ENCODE results near the gene UBN1. TPM values are rescaled to one million over a fixed set of nuclear protein-coding genes. Genes with fewer than 3 reads are reported as not detected.

The UBN1 gene
- total RNA-seq, 1 donor from 2014 or later = 36.1 TPM

GRCh38 chr16:4922721-4923342, 75.6 kb downstream of the UBN1 start:
- Histone ChIP-seq H3K36me3 (no peaks in the 10 kb centered on the region), H3K4me1 (peaks cover 34% of the 10 kb centered on the region), H3K27me3 (ENCODE audit: low read depth) (no peaks in the 10 kb centered on the region), H3K4me3 (no peak overlapping the region), H3K9me3 (peaks cover 10% of the 10 kb centered on the region), H3K27ac (no peak overlapping the region)
- TF ChIP-seq CTCF (IDR thresholded peaks at IDR 0.05) = no peak
- DNase-seq (no peak), ATAC-seq (no peak)
- intact Hi-C loops (cut with DNase I) = no loop called here

GRCh38 chr16:4923853-4924252, 76.6 kb downstream of the UBN1 start:
- H3K9me3 ChIP-seq = peaks cover 10% of the 10 kb centered on the region
- no peak overlapping the region for H3K4me3 ChIP-seq
- H3K4me1 ChIP-seq = peaks cover 26% of the 10 kb centered on the region
- no peak for ATAC-seq
- TF ChIP-seq CTCF (IDR thresholded peaks at IDR 0.05) = no peak
- H3K27ac ChIP-seq = no peak overlapping the region
- H3K27me3 ChIP-seq (ENCODE audit: low read depth) = no peaks in the 10 kb centered on the region
- DNase-seq = no peak
- intact Hi-C loops (cut with DNase I) = no loop called here
- H3K36me3 ChIP-seq = no peaks in the 10 kb centered on the region

- DNase-seq = peak; percentile 85
- TF ChIP-seq CTCF (IDR thresholded peaks at IDR 0.05) = no peak
- Histone ChIP-seq H3K36me3 (no peaks in the 10 kb centered on the region), H3K4me3 (no peak overlapping the region), H3K9me3 (peaks cover 10% of the 10 kb centered on the region), H3K27ac (peak overlapping the region; percentile 69), H3K27me3 (ENCODE audit: low read depth) (no peaks in the 10 kb centered on the region), H3K4me1 (peaks cover 20% of the 10 kb centered on the region)
- ATAC-seq = peak; percentile 96 to 97
- intact Hi-C loops (cut with DNase I) = no loop called here
Measured at GRCh38 chr16:4924593-4925292, 77.5 kb downstream of the UBN1 start.

- DNase-seq (no peak), ATAC-seq (no peak)
- no peaks in the 10 kb centered on the region for H3K27me3 ChIP-seq (ENCODE audit: low read depth)
- H3K9me3 ChIP-seq = peaks cover 10% of the 10 kb centered on the region
- peak overlapping the region; percentile 69 for H3K27ac ChIP-seq
- peaks cover 20% of the 10 kb centered on the region for H3K4me1 ChIP-seq
- TF ChIP-seq CTCF (IDR thresholded peaks at IDR 0.05) = no peak
- no peak overlapping the region for H3K4me3 ChIP-seq
- H3K36me3 ChIP-seq = no peaks in the 10 kb centered on the region
- intact Hi-C loops (cut with DNase I) = no loop called here
Measured at GRCh38 chr16:4925293-4925607, 78.0 kb downstream of the UBN1 start.

GRCh38 chr16:4925791-4926190, 78.5 kb downstream of the UBN1 start:
- H3K36me3 ChIP-seq = no peaks in the 10 kb centered on the region
- no peak for TF ChIP-seq CTCF (IDR thresholded peaks at IDR 0.05)
- peaks cover 10% of the 10 kb centered on the region for H3K9me3 ChIP-seq
- H3K4me1 ChIP-seq = peaks cover 20% of the 10 kb centered on the region
- peak overlapping the region; percentile 69 for H3K27ac ChIP-seq
- no peak overlapping the region for H3K4me3 ChIP-seq
- no peak for ATAC-seq
- no peak for DNase-seq
- intact Hi-C loops (cut with DNase I) = no loop called here
- no peaks in the 10 kb centered on the region for H3K27me3 ChIP-seq (ENCODE audit: low read depth)

Data from lower lobe of right lung (tissue), 2 donors.